DMS 273 treated with DMSO at 0.1 percent for 48 hours (cell line): ENCODE measurements around the gene ELF1.
"Not testable (repeated sequence)": the region's sequence is repeated elsewhere in the genome, so short reads cannot be mapped to it uniquely, and the experiment has no call there.

ENCODE experiments used
- DNase-seq: peaks from one replicate; lab custom pipeline; 2025; lab: John Stamatoyannopoulos, UW

ELF1 gene

DNA sequence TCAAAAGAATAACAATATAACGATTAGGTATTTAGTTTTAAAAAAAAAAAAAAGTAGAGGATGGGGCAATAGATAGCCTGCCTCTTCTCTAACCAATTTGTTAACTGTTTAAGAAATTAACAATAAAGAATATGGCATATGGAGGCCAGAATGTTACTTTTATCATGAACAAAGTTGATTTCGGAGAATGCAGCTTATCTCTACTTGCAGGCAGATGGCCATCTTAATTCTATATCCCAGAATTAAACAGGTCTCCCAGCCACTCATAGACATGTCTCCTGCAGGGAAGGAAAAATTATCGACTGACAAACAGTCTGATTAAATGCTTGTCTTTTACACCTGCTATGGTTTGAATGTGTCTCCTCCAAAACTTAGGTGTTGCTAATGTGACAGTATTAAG is 133.1 kb downstream of the ELF1 start:
- DNase-seq: no peak

DNA sequence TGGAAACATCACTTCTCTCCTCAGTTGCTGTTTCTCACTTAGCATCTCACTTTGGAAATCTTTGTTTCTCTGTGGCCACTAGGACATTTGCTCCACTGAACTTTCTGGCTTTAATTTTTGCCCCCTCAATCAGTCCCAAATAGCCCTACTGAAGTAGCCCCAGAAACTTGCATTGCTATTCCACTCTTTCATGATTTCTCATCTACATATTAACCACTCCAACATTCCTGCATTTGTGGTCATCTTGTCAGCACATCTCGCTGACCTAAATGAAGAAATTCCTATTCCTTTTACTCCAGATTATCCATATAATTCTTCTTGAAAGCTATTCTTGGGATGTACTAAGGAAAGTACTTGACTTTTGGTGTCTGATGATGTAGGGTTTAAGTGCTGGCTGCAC is 134.9 kb downstream of the ELF1 start:
- not testable (repeated sequence) for DNase-seq
